ENCODE data around the gene LGI4.
A peak's percentile ranks its signal among the peaks of the same experiment; 100 is the strongest.
"Not testable (repeated sequence)": the region's sequence is repeated elsewhere in the genome, so short reads cannot be mapped to it uniquely, and the experiment has no call there.

LGI4 gene

DNA sequence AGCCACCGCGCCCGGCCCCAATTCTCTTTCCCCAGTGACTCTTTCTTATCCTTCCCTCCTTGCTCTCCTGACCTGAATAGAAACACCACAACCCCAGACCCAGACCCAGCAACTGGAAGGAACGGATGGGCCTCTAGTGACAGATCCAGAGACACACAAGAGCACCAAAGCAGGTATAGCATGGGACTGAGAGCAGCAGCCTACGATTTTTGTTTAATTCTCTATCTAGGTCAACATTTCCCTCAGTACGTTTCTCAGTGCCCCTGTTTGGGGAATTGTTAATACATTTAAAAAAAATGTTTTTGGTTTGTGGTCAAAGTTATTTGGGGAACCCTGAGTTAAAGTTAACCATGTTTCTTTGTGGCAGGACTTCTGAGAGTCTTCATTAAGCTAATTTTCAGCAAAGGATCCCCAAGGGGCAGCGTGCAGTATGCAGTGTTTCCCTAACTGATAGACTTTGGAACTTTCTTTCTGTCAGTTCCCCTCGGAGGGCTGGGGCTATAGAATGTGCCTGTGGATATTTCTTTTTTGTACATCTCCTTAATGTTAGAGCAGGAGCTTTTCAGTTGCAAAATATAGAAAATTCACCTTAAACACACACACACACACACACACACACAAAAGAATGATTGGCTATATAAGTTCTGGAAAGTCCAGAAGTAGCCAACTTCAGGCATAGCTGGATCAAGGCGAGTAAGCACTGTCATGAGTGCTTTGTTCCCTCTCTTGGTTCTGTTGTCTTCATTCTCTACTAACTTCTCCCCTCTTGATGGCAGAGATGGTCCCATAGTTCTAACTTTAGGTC lies 26.0 kb upstream of the LGI4 start:
- no peak for DNase-seq

DNA sequence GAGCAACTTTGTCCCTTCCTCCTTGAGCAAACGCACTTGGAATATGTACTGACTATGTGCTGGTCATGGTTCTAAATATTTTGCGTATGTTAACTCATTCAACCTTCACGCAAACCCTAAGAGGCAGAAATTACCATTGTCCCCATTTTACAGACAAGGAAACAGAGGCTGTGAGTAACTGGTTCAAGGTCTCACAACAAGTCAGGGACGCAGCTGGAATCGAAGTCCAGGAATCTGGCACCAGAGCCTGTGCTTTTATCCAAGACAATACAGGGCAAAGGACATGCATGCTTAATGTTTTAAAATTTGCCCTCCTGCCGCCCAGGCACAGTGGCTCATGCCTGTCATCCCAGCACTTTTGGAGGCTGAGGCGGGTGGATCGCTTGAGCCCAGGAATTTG lies 24.7 kb upstream of the LGI4 start:
- no peak for DNase-seq

DNA sequence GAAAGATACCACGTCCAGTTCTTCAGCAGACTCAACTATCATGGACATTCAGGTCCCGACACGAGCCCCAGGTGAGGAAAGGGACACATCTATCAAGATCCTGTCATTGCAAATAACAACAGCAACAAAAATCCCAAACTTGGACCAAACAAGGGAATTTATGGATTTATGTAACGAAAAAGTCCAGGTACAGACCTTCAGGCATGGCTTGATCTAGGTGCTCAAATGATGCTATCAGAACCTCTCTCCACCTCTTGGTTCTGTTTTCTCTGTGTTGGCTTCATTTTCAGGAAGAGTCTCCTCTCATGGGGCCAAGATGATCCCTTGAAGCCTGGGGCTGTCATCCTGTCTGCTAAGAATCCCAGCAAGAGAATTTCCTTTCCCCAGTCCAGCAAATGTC lies 22.6 kb upstream of the LGI4 start:
- no peak for DNase-seq

DNA sequence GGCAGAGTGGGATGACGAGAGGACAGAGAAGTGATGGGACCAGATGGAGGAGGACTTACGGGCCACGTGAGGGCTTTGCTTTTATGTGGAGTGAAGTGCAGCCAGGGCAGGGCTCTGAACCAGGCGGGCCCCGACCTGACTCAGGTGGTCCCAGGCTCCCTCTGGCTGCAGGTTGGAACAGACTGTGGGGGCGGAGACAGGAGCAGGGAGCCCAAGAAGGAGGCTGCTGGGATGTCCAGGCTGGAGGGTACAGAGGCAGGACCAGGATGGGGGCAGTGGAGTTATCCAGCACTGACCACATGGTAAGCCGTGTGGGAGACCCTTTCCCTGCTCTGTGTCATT lies 21.8 kb upstream of the LGI4 start:
- DNase-seq: no peak

DNA sequence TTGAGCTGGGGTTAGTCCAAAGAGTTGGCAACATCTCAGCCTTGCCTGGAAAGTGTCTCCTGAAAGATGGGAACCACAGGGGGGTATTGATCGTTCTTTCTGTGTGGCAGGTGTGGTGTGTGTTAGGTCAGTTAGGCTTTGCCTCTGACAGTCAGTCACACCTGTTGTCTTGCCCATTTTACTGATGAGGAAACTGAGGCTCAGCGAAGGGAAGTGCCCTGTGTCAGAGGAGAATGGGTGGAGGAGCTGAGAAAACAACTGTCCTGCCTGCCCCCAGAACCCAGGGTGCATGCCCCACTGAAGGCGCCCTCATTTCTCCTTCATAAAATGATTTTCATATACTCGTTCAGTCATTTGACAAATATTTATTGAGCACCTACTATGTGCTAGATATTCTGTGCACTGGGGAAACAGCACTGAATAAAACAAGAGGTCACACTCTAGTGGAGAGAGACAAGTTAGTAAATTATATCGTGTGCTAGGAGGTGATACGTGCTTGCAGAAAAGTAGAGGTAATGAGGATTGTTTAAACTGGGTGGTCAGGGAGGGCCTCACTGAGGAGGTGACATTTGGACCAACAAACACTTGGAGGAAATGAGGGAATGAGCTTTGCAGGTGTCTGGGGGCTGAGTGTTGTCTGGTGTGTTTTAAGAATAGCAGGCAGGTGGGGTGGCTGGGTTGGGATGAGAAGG lies 21.3 kb upstream of the LGI4 start:
- DNase-seq: no peak

DNA sequence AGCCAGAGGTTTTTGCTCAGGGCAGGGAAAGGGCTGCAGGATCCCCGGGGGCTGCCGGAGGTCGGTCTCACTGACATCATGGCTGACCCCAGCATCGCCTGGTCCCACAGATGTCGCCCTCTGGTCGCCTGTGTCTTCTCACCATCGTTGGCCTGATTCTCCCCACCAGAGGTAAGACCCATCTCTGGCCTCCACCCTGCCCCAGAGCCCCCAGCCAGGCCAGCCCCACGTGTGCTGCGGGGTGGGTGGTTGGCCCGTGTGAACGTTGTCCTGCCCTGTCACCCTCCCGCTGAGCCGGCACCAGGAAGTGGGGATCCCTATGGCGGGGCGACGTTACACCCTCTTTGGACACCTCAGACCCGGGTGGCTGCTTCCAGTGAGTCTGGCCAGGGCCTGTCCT lies 20.6 kb upstream of the LGI4 start:
- DNase-seq: peak in 1 of 2 experiments; percentile 8

DNA sequence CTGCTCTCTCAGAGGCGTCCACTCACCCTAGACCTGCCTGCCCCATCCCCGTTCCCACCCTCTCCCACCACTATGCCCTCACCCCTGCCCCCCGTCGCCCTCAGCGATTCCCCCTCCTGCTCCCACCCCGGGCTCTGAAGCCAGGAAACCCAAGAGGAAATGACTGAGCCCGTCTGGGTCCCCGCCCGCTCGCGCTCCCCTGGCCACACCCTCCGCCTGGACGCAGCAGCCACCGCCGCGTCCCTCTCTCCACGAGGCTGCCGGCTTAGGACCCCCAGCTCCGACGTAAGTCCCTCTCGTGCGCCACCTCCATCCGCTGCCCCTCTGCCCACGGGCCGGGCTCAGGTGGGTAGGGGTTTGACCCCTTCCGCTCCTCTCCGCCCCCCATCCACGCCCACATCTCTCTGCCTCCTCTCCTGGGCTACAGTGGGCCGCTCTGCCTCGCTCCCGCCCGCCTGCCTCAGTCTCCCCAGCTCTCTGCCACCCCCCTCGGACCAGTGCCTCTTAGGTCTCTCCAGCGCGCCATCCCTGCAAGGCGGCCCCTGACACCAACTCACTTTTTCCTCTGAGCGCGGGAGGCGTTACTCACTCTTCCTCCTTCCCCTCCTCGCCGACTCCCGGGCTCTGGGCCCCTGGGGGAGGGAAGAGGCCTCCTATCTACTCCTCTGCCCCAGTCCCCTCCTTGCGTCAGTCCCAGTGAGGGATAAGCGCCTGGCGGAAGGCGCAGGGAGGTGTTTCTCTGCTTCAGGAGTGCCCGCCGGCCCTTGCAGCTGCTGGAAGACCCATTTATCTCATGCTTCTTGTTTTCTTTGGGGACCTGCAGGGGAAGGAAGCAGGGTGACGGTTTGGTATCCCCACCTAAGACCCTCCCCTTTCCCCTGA lies 19.9 kb upstream of the LGI4 start, which contains the start of gene FXYD5:
Gene FXYD5 (plus strand): TSS at position 211 of the 882 bp plus-strand sequence. CDS start 816 bp downstream, outside the sequence.
- DNase-seq: peak; percentile 84 to 87

DNA sequence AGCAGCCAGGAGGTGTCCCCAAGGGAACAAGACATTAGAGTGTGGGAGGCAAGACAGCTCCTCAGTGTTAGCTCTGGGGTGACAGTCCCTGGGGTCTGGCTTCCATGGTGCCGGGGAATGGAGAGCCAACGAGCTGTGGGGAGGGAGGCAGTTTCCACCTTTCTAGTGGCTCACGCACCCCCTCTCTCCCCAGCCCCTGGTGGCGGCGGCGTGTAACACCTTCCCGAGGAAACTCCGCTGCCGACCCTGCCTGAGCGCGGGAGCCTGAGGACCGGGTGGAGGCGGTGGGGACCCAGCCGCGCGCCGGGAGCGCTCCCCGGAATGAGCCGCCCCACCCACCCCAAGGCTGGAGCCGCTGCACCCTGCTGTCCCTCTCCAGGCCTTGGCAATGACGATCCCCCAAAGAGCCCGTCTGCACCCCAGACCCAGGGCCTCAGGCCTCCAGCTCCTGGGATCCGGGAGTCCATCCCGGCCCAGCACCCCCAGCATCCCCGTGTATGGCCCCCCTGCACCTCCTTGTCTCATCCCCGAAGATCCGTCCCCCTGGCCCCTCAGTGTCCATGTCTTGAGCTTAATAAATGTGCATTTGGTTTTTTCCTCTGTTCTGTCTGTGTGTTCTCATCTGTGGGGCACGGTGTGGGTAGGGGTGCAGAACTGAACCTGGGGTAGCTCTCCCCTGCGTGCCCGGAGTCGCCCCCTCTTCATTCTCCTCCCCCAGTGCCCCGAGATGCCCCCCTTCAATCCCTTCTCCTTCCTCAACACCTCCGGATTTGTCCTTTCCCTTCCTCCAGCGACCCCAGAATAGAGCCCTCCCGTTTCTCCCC lies 19.1 kb upstream of the LGI4 start:
- DNase-seq: peak; percentile 75

DNA sequence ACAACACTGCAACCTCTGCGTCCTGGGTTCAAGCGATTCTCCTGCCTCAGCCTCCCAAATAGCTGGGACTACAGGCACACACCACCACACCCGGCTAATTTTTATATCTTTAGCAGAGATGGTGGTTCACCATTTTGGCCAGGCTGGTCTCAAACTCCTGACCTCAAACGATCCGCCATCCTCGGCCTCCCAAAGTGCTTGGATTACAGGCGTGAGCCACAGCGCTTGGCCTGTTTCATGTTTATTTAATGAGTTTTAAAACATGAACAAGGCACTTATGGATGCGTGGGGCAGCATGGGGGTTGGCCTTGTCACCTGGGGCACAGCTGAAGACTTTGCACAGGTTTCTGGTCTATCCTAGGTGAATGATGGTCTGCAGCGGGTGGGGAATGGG lies 18.3 kb upstream of the LGI4 start:
- DNase-seq: not testable (repeated sequence)

DNA sequence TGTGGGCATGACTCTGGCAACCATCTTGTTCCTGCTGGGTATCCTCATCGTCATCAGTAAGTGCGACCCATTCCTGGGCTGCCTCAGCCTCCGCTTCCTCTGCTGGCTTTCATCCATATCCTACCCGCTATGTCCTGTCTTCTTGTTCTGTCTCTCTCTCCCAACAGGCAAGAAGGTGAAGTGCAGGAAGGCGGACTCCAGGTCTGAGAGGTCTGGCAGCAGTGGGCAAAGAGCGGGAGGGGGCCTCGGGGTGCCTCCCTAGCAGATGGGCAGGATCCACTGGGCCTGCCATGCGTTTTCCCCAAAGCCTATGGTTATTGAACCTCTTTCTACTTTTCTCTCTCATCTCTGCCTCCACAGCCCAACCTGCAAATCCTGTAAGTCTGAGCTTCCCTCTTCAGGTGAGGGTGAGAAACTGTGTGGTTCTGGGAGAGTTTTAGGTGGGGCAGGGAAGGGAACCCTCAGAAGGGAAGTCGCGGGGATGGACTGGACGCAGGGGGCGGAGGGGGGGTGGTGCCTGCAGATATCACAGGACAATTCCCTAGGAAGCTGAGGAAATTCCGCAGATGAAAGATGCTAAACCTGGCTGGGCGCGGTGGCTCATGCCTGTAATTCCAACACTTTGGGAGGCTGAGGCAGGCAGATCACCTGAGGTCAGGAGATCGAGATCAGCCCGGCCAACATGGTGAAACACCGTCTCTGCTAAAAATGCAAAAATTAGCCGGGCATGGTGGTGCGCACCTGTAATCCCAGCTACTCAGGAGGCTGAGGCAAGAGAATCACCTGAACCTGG lies 16.6 kb upstream of the LGI4 start:
- DNase-seq: no peak

DNA sequence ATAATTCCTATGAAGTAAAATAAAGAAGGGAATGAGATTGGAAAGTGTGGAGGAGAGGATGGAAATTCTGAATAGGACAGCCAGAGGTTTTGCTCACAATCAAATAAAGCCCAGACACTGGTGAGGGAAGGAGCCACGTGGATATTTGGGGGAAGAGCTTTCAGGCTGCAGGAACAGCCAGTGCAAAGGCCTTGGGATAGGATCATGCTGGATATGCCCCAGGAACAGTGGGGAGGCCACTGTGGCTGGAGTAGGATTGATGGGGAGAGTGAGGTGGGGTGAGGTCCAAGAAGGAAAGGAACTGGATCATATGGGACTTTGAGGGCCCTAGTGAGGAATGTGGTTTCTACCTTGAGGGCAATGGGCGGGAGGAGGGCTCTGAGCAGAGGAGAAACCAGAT lies 15.6 kb upstream of the LGI4 start:
- no peak for DNase-seq

DNA sequence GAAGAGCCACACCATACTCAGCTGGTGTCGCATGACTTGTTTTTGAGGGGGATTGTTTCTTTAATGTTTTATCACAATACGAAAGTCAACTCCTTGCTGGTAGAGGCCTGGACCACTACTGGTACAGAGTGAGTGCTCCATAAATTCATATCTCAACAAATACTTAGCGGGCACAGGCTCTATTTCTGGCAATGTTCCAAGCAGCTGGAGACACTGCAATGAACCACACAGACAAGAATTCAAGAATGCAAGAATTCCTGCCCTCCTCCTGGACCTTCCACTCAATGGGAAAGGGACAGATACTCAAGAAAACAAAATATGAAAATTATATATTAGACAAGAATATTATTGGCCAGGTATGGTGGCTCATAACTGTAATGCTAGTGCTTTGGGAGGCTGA lies 14.6 kb upstream of the LGI4 start:
- no peak for DNase-seq

DNA sequence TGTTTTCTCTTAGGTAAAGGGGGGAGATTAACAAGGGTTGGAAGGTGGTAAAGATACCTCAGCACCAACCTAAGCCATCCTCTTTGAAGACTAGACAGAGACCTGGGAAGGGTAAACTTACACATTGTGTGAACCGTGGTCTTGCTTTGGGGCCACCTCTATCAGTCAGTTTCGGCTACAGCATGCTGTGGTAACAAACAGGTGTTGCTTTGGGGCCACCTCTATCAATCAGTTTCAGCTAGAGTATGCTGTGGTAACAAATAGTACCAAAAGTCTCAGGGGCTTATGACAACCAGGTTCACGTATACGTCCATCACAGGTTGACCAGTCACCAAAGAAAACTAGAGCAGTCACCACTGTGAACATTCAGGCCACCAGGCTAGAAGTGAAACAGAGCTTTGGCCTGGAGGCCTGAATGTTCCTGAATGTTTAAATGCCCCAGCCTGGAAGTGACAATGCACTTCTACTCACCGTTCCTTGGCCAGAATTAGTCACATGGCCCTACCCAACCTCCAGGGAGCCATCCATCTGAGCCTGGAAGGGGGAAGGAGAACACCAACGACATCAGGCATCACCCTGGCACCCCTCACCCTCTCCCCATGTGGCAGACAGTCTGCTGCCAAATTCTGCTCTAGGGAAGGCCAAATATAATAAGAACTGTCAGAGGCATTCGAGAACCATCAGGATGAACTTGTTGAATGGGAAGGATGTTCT lies 12.0 kb upstream of the LGI4 start:
- no peak for DNase-seq

DNA sequence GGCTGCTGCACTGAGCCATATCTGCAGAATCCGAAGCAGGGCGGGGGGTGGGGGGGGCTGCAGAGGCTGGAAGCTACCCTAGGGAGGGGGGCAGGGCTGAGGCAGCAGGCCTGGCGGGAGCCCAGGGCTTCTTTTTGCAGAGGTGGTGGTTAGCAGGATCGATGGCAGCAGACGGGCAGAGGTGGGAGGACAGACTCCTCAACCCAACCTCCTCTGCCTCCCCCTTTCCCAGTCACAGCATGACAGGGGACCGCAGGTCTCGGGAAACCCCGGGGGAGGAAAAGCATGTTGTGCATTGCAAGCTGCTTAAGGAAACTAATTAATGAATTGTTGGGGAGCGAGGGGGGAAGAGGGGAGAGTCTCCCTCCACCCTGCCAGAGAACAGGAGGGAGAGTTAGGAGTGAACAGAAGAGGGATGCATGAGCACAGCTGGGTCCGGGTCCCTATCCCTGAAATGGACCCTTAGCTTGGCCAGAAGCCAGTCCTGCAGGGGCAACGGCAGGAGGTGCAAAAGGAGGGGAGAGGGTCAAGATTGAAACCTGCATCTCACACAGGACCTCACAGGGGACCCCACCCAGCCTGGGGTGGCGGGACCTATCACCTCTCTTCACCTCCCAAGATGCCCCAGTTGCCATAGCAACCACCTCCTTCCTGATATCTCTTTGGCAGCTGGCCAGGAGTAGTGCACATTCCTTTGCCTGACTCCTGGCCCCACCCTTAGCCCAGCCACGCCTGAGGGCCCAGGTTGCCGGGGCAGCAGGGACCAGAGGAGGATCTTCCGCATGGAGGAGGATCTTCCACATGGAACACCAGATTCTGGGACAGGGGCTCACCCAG lies 10.0 kb upstream of the LGI4 start:
- no peak for DNase-seq

DNA sequence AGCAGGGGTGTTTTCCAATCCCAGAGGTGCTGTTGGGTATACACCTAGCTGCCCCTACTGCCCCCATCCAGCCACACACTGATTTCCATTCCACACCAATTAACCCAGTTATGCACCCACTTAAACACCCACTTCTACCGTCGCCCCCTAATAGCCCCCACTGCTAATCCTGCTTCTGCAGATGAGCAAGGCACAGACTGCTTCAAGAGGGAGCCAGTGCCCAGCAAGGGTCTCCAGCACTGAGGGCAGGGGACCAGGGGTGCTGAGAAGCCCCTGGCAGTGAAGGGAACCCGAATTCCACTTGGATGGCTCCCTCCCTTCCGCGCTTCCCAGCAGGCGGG lies 9.4 kb upstream of the LGI4 start:
- DNase-seq: no peak

DNA sequence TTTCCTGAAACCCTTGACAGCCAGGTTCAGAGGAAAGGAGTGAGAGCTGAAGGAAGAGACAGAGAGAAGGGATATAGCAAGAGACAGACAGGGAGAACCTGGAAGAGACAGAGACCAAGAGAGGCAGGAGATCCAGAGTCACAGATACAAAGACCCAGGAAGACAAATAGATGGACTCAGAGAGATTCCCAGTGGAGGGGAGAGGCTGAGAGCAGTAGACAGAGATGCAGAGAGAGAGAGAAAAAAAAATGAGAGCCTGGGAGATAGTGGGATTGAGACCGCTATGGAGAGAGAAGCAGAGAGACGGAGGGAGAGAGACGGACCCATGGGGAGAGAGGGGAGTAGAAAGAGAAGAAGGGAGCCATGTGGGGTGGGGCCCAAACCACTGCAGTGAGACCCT lies 9.0 kb upstream of the LGI4 start:
- DNase-seq: no peak

DNA sequence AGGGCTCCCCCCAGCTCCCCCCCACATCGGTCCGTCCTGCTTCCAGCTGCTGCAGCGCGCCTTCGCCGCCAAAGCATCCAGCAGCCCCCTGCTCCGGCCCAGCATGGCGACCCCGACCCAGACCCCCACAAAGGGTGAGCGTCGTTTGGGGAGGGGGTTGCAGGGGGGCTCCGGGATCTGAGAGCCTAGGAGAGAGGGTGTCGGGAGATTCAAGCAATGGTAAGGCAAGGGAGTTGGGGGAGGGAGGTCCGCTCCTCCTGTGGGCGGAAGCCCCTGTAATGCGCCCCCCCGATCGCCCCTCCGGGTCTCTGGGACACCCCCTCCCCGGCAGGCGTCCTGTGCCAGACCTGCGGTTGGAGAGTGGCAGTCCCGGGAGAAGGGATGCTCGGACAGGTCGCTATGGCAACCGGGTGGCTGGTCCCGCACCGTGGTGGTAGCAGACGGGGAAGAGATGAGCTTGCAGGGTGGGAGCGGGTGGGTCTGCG lies 8.4 kb upstream of the LGI4 start, which contains the start of gene FXYD7:
Gene FXYD7 (plus strand): TSS at position 25 of the 485 bp plus-strand sequence. CDS start 79 bp downstream, at position 104.
- no peak for DNase-seq

DNA sequence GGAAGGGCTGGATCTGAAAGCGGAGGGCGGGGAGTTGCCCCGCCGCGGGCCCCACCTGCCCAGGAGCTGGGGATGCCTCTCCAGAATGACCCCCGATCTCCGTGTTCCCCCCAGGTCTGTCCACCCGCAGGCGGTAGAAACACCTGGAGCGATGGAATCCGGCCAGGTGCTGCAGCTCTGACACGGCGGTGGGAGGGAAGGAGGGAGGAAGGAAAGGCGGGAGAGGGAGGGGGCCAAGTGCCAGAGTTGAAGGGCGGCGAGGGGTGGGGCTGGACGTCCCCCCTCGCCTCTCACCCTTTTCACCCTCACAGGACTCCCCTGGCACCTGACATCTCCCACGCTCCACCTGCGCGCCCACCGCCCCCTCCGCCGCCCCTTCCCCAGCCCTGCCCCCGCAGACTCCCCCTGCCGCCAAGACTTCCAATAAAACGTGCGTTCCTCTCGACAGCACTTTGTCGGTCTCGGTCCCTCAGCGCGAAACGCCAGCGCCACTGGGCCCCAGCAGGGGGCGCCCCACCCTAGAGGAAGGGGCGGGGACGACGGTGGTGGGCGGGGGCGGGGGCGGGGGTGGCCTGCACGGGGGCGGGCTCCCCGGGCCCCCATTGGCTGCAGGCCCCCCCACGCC lies 7.9 kb upstream of the LGI4 start:
- peak; percentile 64 to 66 for DNase-seq

DNA sequence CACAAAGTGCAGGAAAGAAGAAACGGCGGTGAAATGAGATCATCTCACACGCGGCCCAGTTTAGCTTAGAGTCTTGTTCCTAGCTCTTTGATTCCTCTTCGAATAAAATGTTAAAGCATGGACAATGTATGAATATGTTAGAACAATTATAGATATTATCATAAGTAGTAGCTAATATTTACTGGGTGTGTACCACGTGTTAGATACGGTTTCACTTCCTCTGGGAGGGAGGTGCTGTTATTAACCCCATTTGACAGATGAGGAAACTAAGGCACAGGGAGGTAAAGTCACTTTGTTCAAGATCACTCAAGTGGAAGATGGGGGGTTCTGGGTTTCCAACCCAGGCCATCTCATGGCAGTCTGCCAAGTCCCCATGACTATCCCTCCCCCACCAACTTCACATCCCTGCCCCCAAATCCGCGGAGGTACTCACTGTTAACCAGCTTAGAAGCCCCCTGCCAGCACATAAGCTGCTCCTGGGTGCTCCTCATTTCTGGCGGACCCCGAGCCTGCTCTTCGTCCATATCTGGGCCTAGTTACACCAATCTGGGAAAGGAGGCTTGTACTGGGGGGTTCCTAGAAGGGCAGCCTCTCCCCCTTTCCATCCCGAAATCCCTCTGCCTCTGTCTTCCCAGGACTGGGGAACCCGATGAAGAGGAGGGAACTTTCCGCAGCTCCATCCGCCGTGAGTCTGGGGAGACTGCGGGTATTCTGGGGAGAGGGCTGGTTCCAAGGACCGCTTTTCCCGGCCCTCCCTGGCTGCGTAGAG lies 7.2 kb upstream of the LGI4 start:
- no peak for DNase-seq

Measured in activated CD4-positive, alpha-beta T cell treated with anti-CD3 and anti-CD28 coated beads, Interleukin-2, amount 50 U/mL, for 4 hours (primary cell).